Caco-2 (cell line): Measurements from ENCODE around the gene FBF1. TPM values are rescaled to one million over a fixed set of nuclear protein-coding genes. Genes with fewer than 3 reads are reported as not detected.

Source experiments
- BruUV-seq: library from RNA; stranded (reverse); fragments of 400-500 nt; replicated peaks from 2 replicates; lab custom pipeline; 2021; lab: Mats Ljungman, UMichigan
- CTCF ChIA-PET: fragments of 300-600 bp; sonication (Branson Sonifier 250); formaldehyde crosslinking; loops from one replicate; lab custom pipeline; 2022; ENCODE audit warnings: antibody characterized with exemption; lab: Charles Lee
- POLR2A ChIA-PET: fragments of 300-600 bp; sonication (Branson Sonifier 250); formaldehyde crosslinking; loops from one replicate; lab custom pipeline; 2022; ENCODE audit warnings: antibody characterized with exemption; lab: Charles Lee
- DNase-seq, 2 experiments: peaks; one replicate each; pipeline versions ENCODE4 v3.0.0 to v3.0.0-alpha.2; 2020 to 2022
- H3K27me3 ChIP-seq: replicated peaks from 2 replicates; pipeline ENCODE4 v1.6.0; 2011; ENCODE audit warnings: low read length; ENCODE audit not compliant: control insufficient read depth, insufficient read depth
- H3K36me3 ChIP-seq: 2 replicates; pipeline ENCODE4 v1.5.1; 2011; ENCODE audit warnings: low read length; ENCODE audit not compliant: control insufficient read depth, insufficient read depth
- H3K4me1 ChIP-seq: fragments of 250-450 bp; sonication (Bioruptor Pico); 2 replicates; pipeline ENCODE4 v1.5.1; 2020; ENCODE audit warnings: mild to moderate bottlenecking
- H3K4me3 ChIP-seq: 2 replicates; pipeline ENCODE4 v1.5.1; 2011; ENCODE audit warnings: low read depth, mild to moderate bottlenecking, control low read depth, low read length
- H3K9me3 ChIP-seq: fragments of 250-450 bp; sonication (Bioruptor Pico); 2 replicates; pipeline ENCODE4 v1.5.1; 2020; ENCODE audit warnings: mild to moderate bottlenecking, moderate library complexity
- H3K27ac Mint-ChIP-seq: one replicate; pipeline ENCODE4 v1.8.0; 2022; ENCODE audit warnings: mixed read lengths; ENCODE audit not compliant: unreplicated experiment
- H3K27me3 Mint-ChIP-seq: one replicate; pipeline ENCODE4 v1.8.0; 2022; ENCODE audit warnings: mixed read lengths; ENCODE audit not compliant: insufficient read depth, unreplicated experiment
- H3K36me3 Mint-ChIP-seq: one replicate; pipeline ENCODE4 v1.8.0; 2022; ENCODE audit warnings: mild to moderate bottlenecking, mixed read lengths; ENCODE audit not compliant: insufficient read depth, unreplicated experiment
- H3K4me1 Mint-ChIP-seq: one replicate; pipeline ENCODE4 v1.8.0; 2022; ENCODE audit warnings: low read depth, mixed read lengths; ENCODE audit not compliant: unreplicated experiment
- H3K4me3 Mint-ChIP-seq: one replicate; pipeline ENCODE4 v1.8.0; 2022; ENCODE audit warnings: mild to moderate bottlenecking, moderate library complexity, mixed read lengths; ENCODE audit not compliant: unreplicated experiment
- H3K9me3 Mint-ChIP-seq: one replicate; pipeline ENCODE4 v1.8.0; 2022; ENCODE audit warnings: mixed read lengths; ENCODE audit not compliant: unreplicated experiment
- CTCF ChIP-seq, 2 experiments: fragments of 200-600 bp in 1 of 2; IDR thresholded peaks; 1 replicate in 1 of 2; 2 replicates in 1 of 2; pipeline versions ENCODE4 v1.5.1 to v1.8.0; 2011 to 2022; ENCODE audit warnings: antibody characterized with exemption in 1 of 2, control low read depth in 1 of 2, inconsistent platforms in 1 of 2, low read depth in 1 of 2, low read length in 1 of 2, mild to moderate bottlenecking in 1 of 2, moderate library complexity in 1 of 2; ENCODE audit not compliant: insufficient read depth in 1 of 2, severe bottlenecking in 1 of 2, unreplicated experiment in 1 of 2
- intact Hi-C: fragments of 100-400 bp; cut with micrococcal nuclease; formaldehyde crosslinking; loops from one replicate; pipeline ENCODE4 v1.10.0; 2022; ENCODE audit not compliant: unreplicated experiment
- total RNA-seq: library from RNA; stranded (reverse); gene quantifications from 2 replicates; pipeline ENCODE4 v1.2.3, GENCODE V29; 2022

Gene FBF1
- total RNA-seq, 1 experiment from 2014 or later, result 14.1 TPM

DNA sequence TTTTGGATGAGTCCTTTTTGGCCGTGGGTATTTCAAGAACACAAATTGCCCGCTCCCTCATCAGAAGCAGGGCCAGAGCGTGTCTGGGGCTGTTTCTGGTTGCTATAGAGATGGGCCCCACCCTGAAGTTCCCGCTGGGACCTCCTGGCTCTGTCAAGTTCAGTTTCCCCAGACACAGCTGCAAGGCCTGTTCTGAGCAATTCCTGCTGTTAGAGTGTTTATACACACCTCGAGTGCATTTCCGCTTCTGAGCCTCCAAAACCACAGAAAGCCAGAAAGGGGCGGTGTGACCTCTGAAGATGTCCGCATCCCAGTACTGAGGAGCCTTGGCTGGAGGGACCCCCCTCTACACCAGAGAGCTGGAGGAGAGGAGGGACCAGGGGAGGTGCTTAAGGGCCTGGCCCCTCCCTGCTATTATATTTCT lies 76.4 kb downstream of the FBF1 start:
- Mint-ChIP-seq H3K27me3 (no peaks in the 10 kb centered on the region), H3K27ac (no peak overlapping the region), H3K4me1 (no peaks in the 10 kb centered on the region), H3K4me3 (no peak overlapping the region), H3K9me3 (no peaks in the 10 kb centered on the region), H3K36me3 (no peaks in the 10 kb centered on the region)
- BruUV-seq, result no TSS peak
- CTCF ChIA-PET, result interaction anchor here (0.7 to 1.1 kb wide), 3 partner anchors 9 to 19 kb away, joined by 4 to 7 read pairs (median 7); partner anchors contain the start of genes TRIM47 and WBP2
- TF ChIP-seq CTCF (IDR thresholded peaks at IDR 0.05; ENCODE audit: insufficient read depth in 1 of 2, low read depth in 1 of 2, low read length in 1 of 2, severe bottlenecking in 1 of 2, unreplicated experiment in 1 of 2), result no peak
- Histone ChIP-seq H3K4me1 (no peaks in the 10 kb centered on the region), H3K9me3 (no peaks in the 10 kb centered on the region), H3K27me3 (no peaks in the 10 kb centered on the region), H3K4me3 (no peak overlapping the region), H3K36me3 (no peaks in the 10 kb centered on the region)
- intact Hi-C loops, result no loop called here
- DNase-seq, result no peak
- POLR2A ChIA-PET, result no interaction called here

DNA sequence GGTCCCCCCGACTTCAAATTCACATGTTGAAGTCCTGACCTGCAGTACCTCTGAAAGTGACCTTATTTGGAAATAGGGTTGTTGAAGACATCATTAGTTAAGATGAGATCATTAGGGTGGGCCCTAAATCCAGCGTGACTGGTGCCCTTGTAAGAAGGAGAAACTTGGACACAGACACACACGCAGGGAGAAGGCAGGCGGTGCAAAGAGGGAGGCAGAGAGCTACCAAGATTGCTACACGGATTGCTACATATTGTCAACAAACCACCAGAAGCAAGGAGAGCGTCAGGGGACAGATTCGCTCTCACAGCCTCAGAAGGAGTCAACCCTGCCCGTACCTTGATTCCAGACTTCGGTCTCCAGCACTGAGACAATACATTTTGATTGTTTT lies 78.9 kb downstream of the FBF1 start:
- H3K36me3 ChIP-seq, result no peaks in the 10 kb centered on the region
- BruUV-seq, result no TSS peak
- no peak overlapping the region for H3K4me3 ChIP-seq
- ChIA-PET CTCF (interaction anchor here (0.9 to 1.3 kb wide), 4 partner anchors 16 to 97 kb away, joined by 3 to 5 read pairs (median 4); partner anchors contain the start of genes GALK1 and TRIM65), POLR2A (no interaction called here)
- H3K27me3 ChIP-seq, result no peaks in the 10 kb centered on the region
- no peak for TF ChIP-seq CTCF (IDR thresholded peaks at IDR 0.05; ENCODE audit: insufficient read depth in 1 of 2, low read depth in 1 of 2, low read length in 1 of 2, severe bottlenecking in 1 of 2, unreplicated experiment in 1 of 2)
- no peaks in the 10 kb centered on the region for H3K4me1 ChIP-seq
- H3K27me3 Mint-ChIP-seq, result no peaks in the 10 kb centered on the region
- no peaks in the 10 kb centered on the region for H3K36me3 Mint-ChIP-seq
- H3K4me3 Mint-ChIP-seq, result no peak overlapping the region
- H3K9me3 Mint-ChIP-seq, result no peaks in the 10 kb centered on the region
- H3K9me3 ChIP-seq, result no peaks in the 10 kb centered on the region
- H3K27ac Mint-ChIP-seq, result no peak overlapping the region
- intact Hi-C loops, result no loop called here
- no peaks in the 10 kb centered on the region for H3K4me1 Mint-ChIP-seq
- DNase-seq, result no peak

Other genes starting within 250 kb of the FBF1 start
- gene ITGB4, start 219.6 kb downstream of the FBF1 start, total RNA-seq, result 50.8 and 55.4 TPM in 2 replicates
- gene GALK1, start 175.8 kb downstream of the FBF1 start, total RNA-seq, result 41.1 and 45.0 TPM in 2 replicates
- gene UNK, start 156.2 kb downstream of the FBF1 start, total RNA-seq, result 31.2 and 33.3 TPM in 2 replicates
- 5.5 and 9.0 TPM in 2 replicates for gene UNC13D, start 96.6 kb downstream of the FBF1 start, total RNA-seq
- 66.6 and 72.3 TPM in 2 replicates for gene WBP2, start 85.7 kb downstream of the FBF1 start, total RNA-seq
- 2.0 and 2.5 TPM in 2 replicates for gene TRIM47, start 62.5 kb downstream of the FBF1 start, total RNA-seq
- 23.1 and 25.2 TPM in 2 replicates for gene TRIM65, start 44.1 kb downstream of the FBF1 start, total RNA-seq
- 157 and 163 TPM in 2 replicates for gene MRPL38, start 36.2 kb downstream of the FBF1 start, total RNA-seq
- 43.7 and 48.3 TPM in 2 replicates for gene ACOX1, start 38.1 kb upstream of the FBF1 start, total RNA-seq
- gene TEN1, start 38.2 kb upstream of the FBF1 start, total RNA-seq, result 19.1 and 20.3 TPM in 2 replicates
- gene CDK3, start 59.8 kb upstream of the FBF1 start, total RNA-seq, result 5.2 and 6.8 TPM in 2 replicates
- 0.16 and 0.46 TPM in 2 replicates for gene EVPL, start 86.3 kb upstream of the FBF1 start, total RNA-seq
- 105 and 113 TPM in 2 replicates for gene SRP68, start 131.5 kb upstream of the FBF1 start, total RNA-seq
- gene GALR2, start 133.7 kb upstream of the FBF1 start, total RNA-seq, result 0.50 and 0.79 TPM in 2 replicates
- 0.34 TPM in 1 of 2 replicates, not detected in the other for gene ZACN, start 138.1 kb upstream of the FBF1 start, total RNA-seq
- gene EXOC7, start 162.7 kb upstream of the FBF1 start, total RNA-seq, result 205 TPM in 2 replicates
- 7.0 and 10.7 TPM in 2 replicates for gene FOXJ1, start 200.2 kb upstream of the FBF1 start, total RNA-seq